Fibroblast of pulmonary artery (primary cell): Measurements from ENCODE around the gene EFCAB7.

Experiments
- DNase-seq: peaks from one replicate; pipeline ENCODE4 v3.0.0-alpha.2; 2010; ENCODE audit warnings: low read depth
- H3K4me3 ChIP-seq: replicated peaks from 2 replicates; pipeline ENCODE4 v1.5.1; 2011; ENCODE audit warnings: low read depth, mild to moderate bottlenecking, control low read depth, low read length, moderate library complexity
- TF ChIP-seq, protein P1 (sequence below): IDR thresholded peaks from 2 replicates; pipeline ENCODE4 v1.5.1; 2011; ENCODE audit warnings: mild to moderate bottlenecking, control low read depth, low read length, inconsistent platforms; ENCODE audit errors: missing control alignments

EFCAB7 gene

DNA sequence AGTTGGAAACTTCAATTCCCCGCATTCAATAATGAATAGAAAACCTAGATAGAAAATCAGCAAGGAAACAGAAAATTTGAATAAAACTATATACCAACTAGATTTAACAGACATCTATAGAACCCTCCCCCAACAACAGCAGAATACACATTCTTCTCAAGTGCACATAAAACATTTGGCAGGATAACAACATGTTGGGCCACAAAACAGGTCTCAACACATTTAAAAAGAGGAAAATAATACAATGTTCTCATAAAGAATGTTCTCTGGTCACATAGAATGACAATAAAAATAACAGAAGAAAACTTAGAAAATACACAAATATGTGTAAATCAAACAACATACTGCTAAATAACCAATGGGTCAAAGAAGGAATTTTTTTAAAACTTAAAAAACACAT lies 25.2 kb upstream of the EFCAB7 start:
- TF ChIP-seq, protein P1, sequence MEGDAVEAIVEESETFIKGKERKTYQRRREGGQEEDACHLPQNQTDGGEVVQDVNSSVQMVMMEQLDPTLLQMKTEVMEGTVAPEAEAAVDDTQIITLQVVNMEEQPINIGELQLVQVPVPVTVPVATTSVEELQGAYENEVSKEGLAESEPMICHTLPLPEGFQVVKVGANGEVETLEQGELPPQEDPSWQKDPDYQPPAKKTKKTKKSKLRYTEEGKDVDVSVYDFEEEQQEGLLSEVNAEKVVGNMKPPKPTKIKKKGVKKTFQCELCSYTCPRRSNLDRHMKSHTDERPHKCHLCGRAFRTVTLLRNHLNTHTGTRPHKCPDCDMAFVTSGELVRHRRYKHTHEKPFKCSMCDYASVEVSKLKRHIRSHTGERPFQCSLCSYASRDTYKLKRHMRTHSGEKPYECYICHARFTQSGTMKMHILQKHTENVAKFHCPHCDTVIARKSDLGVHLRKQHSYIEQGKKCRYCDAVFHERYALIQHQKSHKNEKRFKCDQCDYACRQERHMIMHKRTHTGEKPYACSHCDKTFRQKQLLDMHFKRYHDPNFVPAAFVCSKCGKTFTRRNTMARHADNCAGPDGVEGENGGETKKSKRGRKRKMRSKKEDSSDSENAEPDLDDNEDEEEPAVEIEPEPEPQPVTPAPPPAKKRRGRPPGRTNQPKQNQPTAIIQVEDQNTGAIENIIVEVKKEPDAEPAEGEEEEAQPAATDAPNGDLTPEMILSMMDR: no peak
- DNase-seq: no peak

DNA sequence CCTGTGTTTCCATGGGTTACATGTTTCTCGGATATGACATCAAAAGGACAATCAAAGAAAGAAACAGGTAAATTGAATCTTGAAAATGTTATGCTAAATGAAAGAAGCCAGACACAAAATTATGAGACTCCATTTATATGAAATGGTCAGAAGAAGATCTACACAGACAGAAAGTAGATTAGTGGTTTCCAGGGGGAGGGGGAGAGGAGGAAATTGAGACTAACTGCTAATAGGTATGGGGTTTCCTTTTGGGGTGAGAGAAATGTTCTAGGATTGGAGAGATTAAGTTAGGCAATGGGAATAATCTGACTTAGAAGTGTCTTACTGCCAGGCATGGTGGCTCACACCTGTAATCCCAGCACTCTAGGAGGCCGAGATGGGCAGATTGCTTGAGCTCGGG lies 22.1 kb upstream of the EFCAB7 start:
- no peak for DNase-seq
- no peak overlapping the region for H3K4me3 ChIP-seq
- TF ChIP-seq, protein P1: no peak

More for the DNA sequence above, 25.2 kb upstream of the EFCAB7 start:
- no peak overlapping the region for H3K4me3 ChIP-seq

DNA sequence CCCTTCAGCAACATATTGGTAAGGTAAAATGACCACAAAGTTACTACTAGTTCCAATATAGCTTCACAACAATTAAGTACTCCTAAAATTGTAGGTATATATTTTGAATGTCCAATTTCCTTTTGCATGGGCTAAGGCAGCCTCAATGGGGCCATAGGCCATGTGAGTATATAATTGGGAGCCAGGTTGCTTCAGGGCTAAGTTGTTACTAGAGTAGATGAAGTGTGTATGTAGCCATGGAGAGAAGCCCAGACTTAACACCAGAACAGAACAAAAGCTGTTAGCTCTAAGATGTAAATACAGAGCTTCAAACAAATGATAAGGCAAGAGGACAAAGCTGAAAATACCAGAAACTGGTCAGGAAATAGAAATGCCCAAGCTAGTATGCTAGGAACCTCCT lies 16.5 kb upstream of the EFCAB7 start:
- H3K4me3 ChIP-seq: no peak overlapping the region
- DNase-seq: no peak
- TF ChIP-seq, protein P1: no peak

DNA sequence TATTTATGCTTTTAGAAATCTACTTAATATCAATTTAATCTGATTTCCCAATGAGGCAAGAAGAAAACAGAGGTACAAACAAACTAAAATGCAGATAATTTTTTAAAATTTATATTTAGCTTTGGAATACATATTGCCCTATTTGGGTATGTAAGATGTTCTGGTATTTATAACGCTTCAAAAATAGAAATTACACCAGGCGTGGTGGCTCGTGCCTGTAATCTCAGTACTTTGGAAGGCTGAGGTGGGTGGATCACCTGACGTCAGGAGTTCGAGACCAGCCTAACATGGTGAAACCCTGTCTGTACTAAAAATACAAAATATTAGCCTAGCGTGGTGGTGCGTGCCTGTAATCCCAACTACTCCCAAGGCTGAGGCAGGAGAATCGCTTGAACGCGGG lies 13.6 kb upstream of the EFCAB7 start:
- TF ChIP-seq, protein P1: no peak
- no peak overlapping the region for H3K4me3 ChIP-seq
- DNase-seq: no peak

DNA sequence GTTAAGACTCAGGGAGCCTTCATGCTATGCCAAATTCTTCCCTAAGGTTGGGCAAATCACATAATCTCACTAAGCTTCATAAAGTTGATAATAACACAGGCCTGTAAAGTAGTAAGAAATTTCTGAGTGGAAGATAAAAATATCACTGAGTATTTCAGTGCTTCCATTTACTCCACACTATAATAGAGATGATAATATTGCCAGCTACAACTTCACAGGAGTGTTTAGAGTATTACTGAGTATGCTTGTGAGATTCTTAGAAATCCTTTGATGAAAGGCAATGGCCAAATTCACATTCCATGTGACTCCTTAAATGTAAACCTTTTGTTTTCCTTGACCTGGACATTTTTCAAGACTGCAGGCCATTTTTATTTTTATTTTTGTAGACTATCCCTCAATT lies 10.7 kb upstream of the EFCAB7 start:
- TF ChIP-seq, protein P1: no peak
- DNase-seq: no peak
- H3K4me3 ChIP-seq: no peak overlapping the region

DNA sequence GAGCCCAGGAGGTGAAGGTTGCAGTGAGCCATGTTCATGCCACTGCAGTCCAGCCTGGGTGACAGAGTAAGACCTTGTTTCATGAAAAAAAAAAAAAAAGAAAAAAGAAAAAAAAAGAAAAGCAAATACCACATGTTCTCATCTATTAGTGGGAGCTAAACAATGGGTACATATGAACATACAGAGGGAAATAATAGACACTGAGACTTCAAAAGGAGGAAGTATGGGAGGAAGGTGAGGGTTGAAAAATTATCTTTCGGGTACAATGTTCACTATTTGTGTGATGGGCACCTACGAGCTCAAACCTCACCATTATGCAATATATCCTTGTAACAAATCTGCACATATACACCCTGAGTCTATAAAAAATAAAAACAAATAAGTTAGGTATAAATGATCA lies 6.7 kb upstream of the EFCAB7 start:
- DNase-seq: no peak
- TF ChIP-seq, protein P1: no peak
- H3K4me3 ChIP-seq: no peak overlapping the region

DNA sequence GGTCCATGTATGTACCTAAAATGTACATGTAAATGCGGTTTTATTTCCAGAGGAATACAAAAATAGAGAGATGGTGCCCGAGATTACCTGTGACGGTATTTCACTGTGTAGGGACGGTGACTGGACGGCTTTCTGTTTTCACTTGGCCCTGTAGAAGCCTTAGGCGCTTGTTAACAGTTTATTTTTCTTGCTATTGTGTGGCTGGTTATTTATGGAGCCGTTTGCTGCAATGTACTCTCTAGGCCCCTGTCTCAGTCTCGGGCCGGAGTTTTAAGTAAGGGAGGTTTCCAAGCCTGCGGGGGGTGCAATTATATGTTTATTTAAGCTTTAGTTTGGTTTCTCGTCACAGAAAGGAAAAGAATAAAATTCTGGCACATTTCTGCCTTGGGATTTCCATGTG lies 413 bp downstream of the EFCAB7 start:
- no peak for DNase-seq
- H3K4me3 ChIP-seq: peak overlapping the region; percentile 87
- TF ChIP-seq, protein P1: no peak
